GM12878 (cell line): ENCODE results near the gene WBP11. TPM values are rescaled to one million over a fixed set of nuclear protein-coding genes. Genes with fewer than 3 reads are reported as not detected.

ENCODE experiments used
- ATAC-seq: fragments of 200-7000 bp; cut with Tn5 transposase; 3 replicates; pipeline ENCODE4 v1.9.1; 2020; ENCODE audit warnings: mild to moderate bottlenecking, moderate library complexity
- BruUV-seq: library from RNA; stranded (reverse); fragments of 400-500 nt; replicated peaks from 2 replicates; lab custom pipeline; 2021; lab: Mats Ljungman, UMichigan
- CTCF ChIA-PET: fragments of 300-600 bp; sonication (Branson Sonifier 250); formaldehyde crosslinking; extraction: SDS; loops from one replicate; lab custom pipeline; 2021; ENCODE audit warnings: inconsistent platforms; lab: Yijun Ruan, JAX
- POLR2A ChIA-PET: fragments of 350-600 bp; formaldehyde crosslinking; extraction: SDS; loops from one replicate; lab custom pipeline; 2021; ENCODE audit warnings: inconsistent platforms; lab: Charles Lee
- RAD21 ChIA-PET: fragments of 300-600 bp; sonication (Branson Sonifier 250); formaldehyde crosslinking; loops from one replicate; lab custom pipeline; 2023; ENCODE audit warnings: antibody characterized with exemption; ENCODE audit not compliant: unreplicated experiment; lab: Charles Lee
- SMC1A ChIA-PET: fragments of 300-600 bp; sonication (Branson Sonifier 250); formaldehyde crosslinking; loops from one replicate; lab custom pipeline; 2023; ENCODE audit not compliant: unreplicated experiment, uncharacterized antibody; lab: Charles Lee
- DNase-seq: peaks from one replicate; pipeline ENCODE4 v3.0.0-alpha.2; 2011; ENCODE audit warnings: low read depth, low spot score
- FAIRE-seq: peaks from 3 replicates; lab custom pipeline; 2011; peaks lifted over from hg19 to GRCh38; lab: Jason Lieb, UNC
- H2AFZ ChIP-seq: 2 replicates; pipeline ENCODE4 v1.6.0; 2011; ENCODE audit warnings: low read depth, low read length, control low read depth; ENCODE audit not compliant: control insufficient read depth
- H3K27ac ChIP-seq: 2 replicates; pipeline ENCODE4 v1.5.1; 2011; ENCODE audit warnings: control low read depth; ENCODE audit not compliant: control insufficient read depth, insufficient read depth
- H3K27me3 ChIP-seq, 2 experiments: replicated peaks in 1 of 2; 2 replicates each; pipeline versions ENCODE4 v1.6.0 to v1.6.1; 2011; ENCODE audit warnings: low read length in 1 of 2; ENCODE audit not compliant: control insufficient read depth in 2 of 2, insufficient read depth in 2 of 2
- H3K36me3 ChIP-seq, 2 experiments: 2 replicates each; pipeline ENCODE4 v1.5.1; 2011; ENCODE audit warnings: low read length in 1 of 2; ENCODE audit not compliant: control insufficient read depth in 2 of 2, insufficient read depth in 2 of 2
- H3K4me1 ChIP-seq: 2 replicates; pipeline ENCODE4 v1.6.1; 2011; ENCODE audit warnings: mild to moderate bottlenecking, low read length, moderate library complexity, mixed read lengths; ENCODE audit not compliant: control insufficient read depth, insufficient read depth
- H3K4me2 ChIP-seq: 2 replicates; pipeline ENCODE4 v1.6.0; 2011; ENCODE audit warnings: control low read depth; ENCODE audit not compliant: control insufficient read depth, insufficient read depth
- H3K4me3 ChIP-seq: fragments of 200-600 bp; sonication (generic); 2 replicates; pipeline ENCODE4 v1.5.1; 2016
- H3K79me2 ChIP-seq: 2 replicates; pipeline ENCODE4 v1.6.0; 2011; ENCODE audit warnings: low read length; ENCODE audit not compliant: control insufficient read depth, insufficient read depth
- H3K9ac ChIP-seq: 2 replicates; pipeline ENCODE4 v1.8.0; 2011; ENCODE audit warnings: low read length, control low read depth, mixed read lengths; ENCODE audit not compliant: control insufficient read depth, insufficient read depth
- H3K9me3 ChIP-seq: replicated peaks from 3 replicates; pipeline ENCODE4 v1.5.1; 2011; ENCODE audit warnings: mild to moderate bottlenecking, low read length; ENCODE audit not compliant: control insufficient read depth, insufficient read depth
- H4K20me1 ChIP-seq: 2 replicates; pipeline ENCODE4 v1.6.0; 2011; ENCODE audit not compliant: control insufficient read depth, insufficient read depth
- BHLHE40 ChIP-seq, 2 experiments: fragments of 450-650 bp in 1 of 2; IDR thresholded peaks; 2 replicates each; pipeline ENCODE4 v1.6.1; 2011 to 2017; ENCODE audit warnings: low read depth in 2 of 2, borderline replicate concordance in 1 of 2, improper control_type of control experiment in 1 of 2, low read length in 1 of 2, mild to moderate bottlenecking in 1 of 2
- BMI1 ChIP-seq: fragments of 450-650 bp; IDR thresholded peaks from 2 replicates; pipeline ENCODE4 v1.6.1; 2016; ENCODE audit warnings: mild to moderate bottlenecking, moderate library complexity, borderline replicate concordance
- BRCA1 ChIP-seq: IDR thresholded peaks from 2 replicates; pipeline ENCODE4 v1.6.1; 2011; ENCODE audit warnings: low read depth, low read length, improper control_type of control experiment
- CEBPZ ChIP-seq: fragments of 150-350 bp; IDR thresholded peaks from 2 replicates; pipeline ENCODE4 v1.6.1; 2016; ENCODE audit warnings: low read depth, low read length
- CHD4 ChIP-seq: fragments of 200-600 bp; sonication (generic); IDR thresholded peaks from 2 replicates; pipeline ENCODE4 v1.6.1; 2016; ENCODE audit warnings: mild to moderate bottlenecking
- EED ChIP-seq: sonication (generic); IDR thresholded peaks from 2 replicates; pipeline ENCODE4 v1.6.1; 2016; ENCODE audit warnings: antibody characterized with exemption, low read depth
- FOXM1 ChIP-seq: IDR thresholded peaks from 2 replicates; pipeline ENCODE4 v1.6.1; 2012; ENCODE audit warnings: low read depth, mild to moderate bottlenecking, inconsistent platforms, low read length, moderate library complexity
- NR2C1 ChIP-seq: fragments of 450-650 bp; IDR thresholded peaks from 2 replicates; pipeline ENCODE4 v1.6.1; 2017; ENCODE audit warnings: antibody characterized with exemption, mild to moderate bottlenecking, moderate library complexity
- PAX8 ChIP-seq: fragments of 450-650 bp; IDR thresholded peaks from 2 replicates; pipeline ENCODE4 v1.6.1; 2017; ENCODE audit warnings: mild to moderate bottlenecking, moderate library complexity
- PKNOX1 ChIP-seq: fragments of 450-650 bp; IDR thresholded peaks from 2 replicates; pipeline ENCODE4 v1.6.1; 2016; ENCODE audit warnings: mild to moderate bottlenecking
- TAF1 ChIP-seq: IDR thresholded peaks from 2 replicates; pipeline ENCODE4 v1.6.1; 2011; ENCODE audit warnings: mild to moderate bottlenecking, low read depth, low read length, borderline replicate concordance
- ZBTB33 ChIP-seq: fragments of 450-650 bp; IDR thresholded peaks from 2 replicates; pipeline ENCODE4 v1.6.1; 2017; ENCODE audit warnings: mild to moderate bottlenecking
- ZNF384 ChIP-seq: IDR thresholded peaks from 2 replicates; pipeline ENCODE4 v1.6.1; 2012; ENCODE audit warnings: low read depth, mild to moderate bottlenecking, low read length, improper control_type of control experiment, borderline replicate concordance
- ZSCAN29 ChIP-seq: fragments of 450-650 bp; IDR thresholded peaks from 2 replicates; pipeline ENCODE4 v1.6.1; 2017; ENCODE audit warnings: mild to moderate bottlenecking, moderate library complexity
- in situ Hi-C: fragments of 300-500 bp; cut with MboI; formaldehyde crosslinking; loops from 9 replicates; pipeline ENCODE4 v1.14.3; 2018; ENCODE audit warnings: mixed read lengths
- intact Hi-C: fragments of 100-400 bp; cut with micrococcal nuclease; formaldehyde crosslinking; loops from one replicate; pipeline ENCODE4 v1.14.2; 2022; ENCODE audit not compliant: unreplicated experiment
- polyA plus RNA-seq, 11 experiments: library from polyadenylated mRNA; depleted of rRNA in 4 of 11; unstranded in 6 of 11; stranded (reverse) in 5 of 11; fragments of >200 nt; fragmentation: Nextera tagmentation in 4 of 11; fragmentation: Illumina TruSeq in 1 of 11; extraction: Ambion mirVana in 4 of 11; extraction: Trizol in 1 of 11; gene quantifications; 1 replicate in 1 of 11; 2 replicates in 10 of 11; pipeline versions ENCODE4 v1.2.1 to v1.2.3, GENCODE V29; 2011 to 2016; ENCODE audit warnings: inconsistent platforms in 2 of 11, missing spikeins in 2 of 11, low read depth in 1 of 11
- total RNA-seq, 4 experiments: library from RNA; depleted of rRNA in 3 of 4; stranded (reverse); fragments of >200 nt in 3 of 4; fragmentation: Illumina TruSeq in 1 of 4; extraction: Trizol in 1 of 4; gene quantifications; 2 replicates each; pipeline versions ENCODE4 v1.2.1 to v1.2.3, GENCODE V29; 2013 to 2021
- TF ChIP-seq, protein P1 (sequence below): fragments of 450-650 bp; IDR thresholded peaks from 2 replicates; pipeline ENCODE4 v1.6.1; 2017; ENCODE audit warnings: mild to moderate bottlenecking, low read depth, inconsistent platforms; ENCODE audit not compliant: poor library complexity, severe bottlenecking

WBP11 gene
- total and polyA plus RNA-seq, 10 of the 15 experiments (the other 5 are each of a cell fraction or from before 2014, with no cell fraction given), result 11.5 to 107 (median 29.1) TPM

GRCh38 chr12:14845350-14845750 lies 42.1 kb upstream of the WBP11 start (continued):
- TF ChIP-seq, protein P1, sequence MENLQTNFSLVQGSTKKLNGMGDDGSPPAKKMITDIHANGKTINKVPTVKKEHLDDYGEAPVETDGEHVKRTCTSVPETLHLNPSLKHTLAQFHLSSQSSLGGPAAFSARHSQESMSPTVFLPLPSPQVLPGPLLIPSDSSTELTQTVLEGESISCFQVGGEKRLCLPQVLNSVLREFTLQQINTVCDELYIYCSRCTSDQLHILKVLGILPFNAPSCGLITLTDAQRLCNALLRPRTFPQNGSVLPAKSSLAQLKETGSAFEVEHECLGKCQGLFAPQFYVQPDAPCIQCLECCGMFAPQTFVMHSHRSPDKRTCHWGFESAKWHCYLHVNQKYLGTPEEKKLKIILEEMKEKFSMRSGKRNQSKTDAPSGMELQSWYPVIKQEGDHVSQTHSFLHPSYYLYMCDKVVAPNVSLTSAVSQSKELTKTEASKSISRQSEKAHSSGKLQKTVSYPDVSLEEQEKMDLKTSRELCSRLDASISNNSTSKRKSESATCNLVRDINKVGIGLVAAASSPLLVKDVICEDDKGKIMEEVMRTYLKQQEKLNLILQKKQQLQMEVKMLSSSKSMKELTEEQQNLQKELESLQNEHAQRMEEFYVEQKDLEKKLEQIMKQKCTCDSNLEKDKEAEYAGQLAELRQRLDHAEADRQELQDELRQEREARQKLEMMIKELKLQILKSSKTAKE, result peak; percentile 14
- TF ChIP-seq FOXM1 (peak; percentile 58; the same call in 1 of the 2 replicates), BMI1 (no peak), ZNF384 (peak; percentile 48; the same call in 1 of the 2 replicates)

DNA sequence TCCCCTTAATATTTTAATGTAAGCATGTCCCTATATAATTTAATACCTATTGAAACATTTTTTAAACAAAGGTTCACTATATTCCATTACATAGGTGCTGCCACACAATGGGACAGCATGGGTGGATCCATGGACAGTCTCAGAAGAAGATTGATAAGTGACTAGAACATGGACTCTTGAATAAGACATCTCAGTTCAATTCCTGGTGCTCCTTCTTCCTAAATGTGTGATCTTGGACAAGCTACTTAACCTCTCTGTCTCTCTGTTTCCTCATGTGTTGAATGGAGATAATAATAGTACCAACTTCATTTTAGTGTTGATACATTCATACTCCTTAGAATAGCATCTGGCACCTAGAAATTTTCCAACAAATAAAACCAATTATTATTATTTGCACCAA lies 41.1 kb upstream of the WBP11 start:
- Histone ChIP-seq H3K27ac (no peak overlapping the region), H3K27me3 (no peaks in the 10 kb centered on the region; a peak in 1 of 4 replicates), H3K36me3 (no peaks in the 10 kb centered on the region), H3K9me3 (no peaks in the 10 kb centered on the region), H3K9ac (no peak overlapping the region), H2AFZ (no peak overlapping the region), H3K79me2 (no peaks in the 10 kb centered on the region), H3K4me1 (no peaks in the 10 kb centered on the region), H4K20me1 (no peaks in the 10 kb centered on the region), H3K4me2 (no peak overlapping the region), H3K4me3 (no peak overlapping the region)
- ChIA-PET SMC1A (interaction anchor here (0.8 to 15.6 kb wide), 6 partner anchors 11 to 152 kb away, joined by 3 to 242 read pairs (median 4); no protein-coding TSS in a partner anchor), RAD21 (interaction anchor here (0.6 to 1.6 kb wide), 4 partner anchors 48 to 167 kb away, joined by 3 to 6 read pairs (median 3); no protein-coding TSS in a partner anchor), CTCF (interaction anchor here (1.0 to 9.9 kb wide), 5 partner anchors 10 to 151 kb away, joined by 3 to 104 read pairs (median 6); no protein-coding TSS in a partner anchor), POLR2A (no interaction called here)
- in situ Hi-C loops, result no loop called here
- intact Hi-C loops, result loop anchor here (2.0 to 5.0 kb wide), 2 partner anchors 122 to 378 kb away; partner anchors contain the start of gene RERG
- BruUV-seq, result no TSS peak
- ATAC-seq, result no peak
- DNase-seq, result no peak
- FAIRE-seq, result no peak
- TF ChIP-seq CEBPZ (no peak), TAF1 (no peak), EED (no peak), BHLHE40 (IDR thresholded peaks at IDR 0.05; ENCODE audit: borderline replicate concordance in 1 of 2, low read depth in 2 of 2, low read length in 1 of 2) (no peak), NR2C1 (no peak), ZSCAN29 (no peak), CHD4 (no peak), ZBTB33 (no peak), PAX8 (no peak), PKNOX1 (no peak), BRCA1 (no peak)
